NCI-H748 (cell line): ENCODE measurements around the gene PLA2G2D.

Experiments used
- DNase-seq: peaks from one replicate; lab custom pipeline; 2025; ENCODE audit not compliant: unreplicated experiment; lab: John Stamatoyannopoulos, UW

PLA2G2D gene

GRCh38 chr1:20115479-20115878 is 3.9 kb downstream of the PLA2G2D start:
- no peak for DNase-seq

GRCh38 chr1:20114021-20114648 is 5.2 kb downstream of the PLA2G2D start:
- DNase-seq: no peak

- no peak for DNase-seq
Observed at GRCh38 chr1:20112279-20113000, 6.9 kb downstream of the PLA2G2D start.

- no peak for DNase-seq
Observed at GRCh38 chr1:20111452-20111851, 7.9 kb downstream of the PLA2G2D start.

GRCh38 chr1:20110679-20111078 is 8.7 kb downstream of the PLA2G2D start:
- no peak for DNase-seq

GRCh38 chr1:20109223-20109856 is 10.0 kb downstream of the PLA2G2D start:
- no peak for DNase-seq

- DNase-seq: no peak
Observed at GRCh38 chr1:20108366-20109123, 10.8 kb downstream of the PLA2G2D start.

- no peak for DNase-seq
Observed at GRCh38 chr1:20107796-20108195, 11.5 kb downstream of the PLA2G2D start.

GRCh38 chr1:20107351-20107750 is 12.0 kb downstream of the PLA2G2D start:
- DNase-seq: no peak

- DNase-seq: no peak
Observed at GRCh38 chr1:20105856-20106255, 13.5 kb downstream of the PLA2G2D start.

GRCh38 chr1:20102875-20103274 is 16.5 kb downstream of the PLA2G2D start:
- no peak for DNase-seq

- peak; percentile 18 for DNase-seq
Observed at GRCh38 chr1:20100632-20101355, 18.5 kb downstream of the PLA2G2D start.

GRCh38 chr1:20099533-20099932 is 19.8 kb downstream of the PLA2G2D start:
- DNase-seq: no peak

GRCh38 chr1:20096840-20097447 is 22.4 kb downstream of the PLA2G2D start:
- no peak for DNase-seq

- DNase-seq: no peak
Observed at GRCh38 chr1:20095564-20096434, 23.5 kb downstream of the PLA2G2D start.

GRCh38 chr1:20093940-20094391 is 25.4 kb downstream of the PLA2G2D start:
- no peak for DNase-seq

- DNase-seq: no peak
Observed at GRCh38 chr1:20093303-20093702, 26.0 kb downstream of the PLA2G2D start.

GRCh38 chr1:20090641-20091040 is 28.7 kb downstream of the PLA2G2D start:
- no peak for DNase-seq

GRCh38 chr1:20090119-20090518 is 29.2 kb downstream of the PLA2G2D start:
- DNase-seq: no peak
